C4-2B (cell line): ENCODE results near the gene ELMO1.

Experiments used
- CTCF ChIP-seq: fragments of 450-650 bp; conservative IDR thresholded peaks from 2 replicates; pipeline ENCODE4 v1.5.1; 2017; ENCODE audit warnings: mild to moderate bottlenecking
- ZFX ChIP-seq: fragments of 450-650 bp; IDR thresholded peaks from 2 replicates; pipeline ENCODE4 v1.6.1; 2017

- no peak for TF ChIP-seq CTCF
- no peak for TF ChIP-seq ZFX
Observed at GRCh38 chr7:37110660-37111424, 337.8 kb downstream of the ELMO1 start.
